Gastrocnemius medialis (tissue), 4 donors: Measurements from ENCODE around the gene ARHGEF37. TPM values are rescaled to one million over a fixed set of nuclear protein-coding genes. Genes with fewer than 3 reads are reported as not detected.
A peak's percentile ranks its signal among the peaks of the same experiment; 100 is the strongest.

ENCODE experiments used
- ATAC-seq, 2 donors: fragments of 150-250 bp; one replicate each; pipeline ENCODE4 v1.9.1; 2016
- DNase-seq, 2 donors: peaks; one replicate each; pipeline ENCODE4 v3.0.0-alpha.2; 2019
- H3K27ac ChIP-seq, 4 donors: fragments of 200-600 bp; sonication (generic); 1 replicate in 1 of 4; 2 replicates in 3 of 4; pipeline ENCODE4 v1.5.1; 2016 to 2018; ENCODE audit warnings: mild to moderate bottlenecking in 2 of 4, moderate library complexity in 1 of 4
- H3K27me3 ChIP-seq, 3 donors: fragments of 200-600 bp; sonication (generic) in 2 of 3; 1 replicate in 1 of 3; 2 replicates in 2 of 3; pipeline versions ENCODE4 v1.5.1 to v1.6.0; 2016 to 2019; ENCODE audit warnings: mild to moderate bottlenecking in 1 of 3, moderate library complexity in 1 of 3
- H3K36me3 ChIP-seq, 2 donors: fragments of 200-600 bp; sonication (generic) in 1 of 2; one replicate each; pipeline ENCODE4 v1.5.1; 2017 to 2018
- H3K4me1 ChIP-seq, 2 donors: fragments of 200-600 bp; sonication (generic) in 1 of 2; one replicate each; pipeline ENCODE4 v1.5.1; 2016 to 2017; ENCODE audit warnings: mild to moderate bottlenecking in 2 of 2
- H3K4me3 ChIP-seq, 4 donors: fragments of 200-600 bp; sonication (generic) in 3 of 4; 1 replicate in 1 of 4; 2 replicates in 3 of 4; pipeline ENCODE4 v1.5.1; 2016 to 2019; ENCODE audit warnings: mild to moderate bottlenecking in 2 of 4
- H3K9me3 ChIP-seq, 3 donors: fragments of 200-600 bp; sonication (generic) in 2 of 3; 1 replicate in 1 of 3; 2 replicates in 2 of 3; pipeline ENCODE4 v1.5.1; 2016 to 2019
- POLR2A ChIP-seq, 2 donors: fragments of 450-650 bp; IDR thresholded peaks; one replicate each; pipeline ENCODE4 v1.6.1; 2017; ENCODE audit warnings: antibody characterized with exemption in 2 of 2, mild to moderate bottlenecking in 2 of 2, moderate library complexity in 2 of 2
- in situ Hi-C, 4 donors: fragments of 200-750 bp; cut with MboI; loops; one replicate each; pipeline versions ENCODE4 v1.15.0 to v1.8.0; 2017; ENCODE audit warnings: low sequenced_read_pairs in 4 of 4
- intact Hi-C: fragments of 100-400 bp; cut with DNase I; formaldehyde crosslinking; loops from one replicate; pipeline ENCODE4 v1.15.1; 2023; ENCODE audit warnings: low total_unique reads
- total RNA-seq, 4 donors: library from RNA; depleted of rRNA; stranded (reverse); fragments of >200 nt; gene quantifications; one replicate each; pipeline versions ENCODE4 v1.1.0 to v1.2.3, GENCODE V29; 2016
- TF ChIP-seq, protein P1 (sequence below), 5 experiments: fragments of 450-650 bp in 3 of 5; fragments of 200-600 bp in 2 of 5; sonication (generic) in 2 of 5; IDR thresholded peaks in 4 of 5; conservative IDR thresholded peaks in 1 of 5; 1 replicate in 4 of 5; 2 replicates in 1 of 5; pipeline ENCODE4 v1.5.1; 2016 to 2019; ENCODE audit warnings: antibody characterized with exemption in 5 of 5, mild to moderate bottlenecking in 3 of 5, moderate library complexity in 3 of 5

Gene ARHGEF37
- total RNA-seq, 4 donors from 2014 or later: 9.5 to 28.6 (median 21.0) TPM

DNA sequence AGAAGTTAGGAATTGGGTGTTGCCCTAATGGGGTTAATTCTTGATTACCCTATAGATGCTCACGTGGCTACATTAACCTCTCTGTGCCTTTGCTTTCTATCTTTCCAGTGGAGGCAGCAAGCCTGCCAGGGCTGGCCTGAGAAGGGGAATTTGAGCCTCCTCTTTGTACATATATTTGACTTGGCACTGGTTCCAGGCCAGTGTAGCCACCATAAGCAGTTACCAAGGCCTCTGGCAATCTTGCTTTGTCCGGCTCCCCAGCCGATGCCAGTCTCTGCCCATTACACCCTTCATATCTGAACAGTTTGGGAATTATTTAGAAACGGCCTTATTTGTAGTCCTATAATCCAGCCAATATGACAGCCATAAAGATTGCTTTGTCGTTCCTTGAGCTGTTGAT lies 90.2 kb downstream of the ARHGEF37 start:
- peaks cover 10 to 16% of the 10 kb centered on the region in 2 donors for H3K4me1 ChIP-seq
- ATAC-seq: peak in 1 of 2 donors; percentile 42
- intact Hi-C loops: no loop called here
- no peak overlapping the region for H3K4me3 ChIP-seq
- H3K27me3 ChIP-seq: no peaks in the 10 kb centered on the region
- H3K9me3 ChIP-seq: no peaks in the 10 kb centered on the region
- H3K36me3 ChIP-seq: no peaks in the 10 kb centered on the region
- TF ChIP-seq, protein P1, sequence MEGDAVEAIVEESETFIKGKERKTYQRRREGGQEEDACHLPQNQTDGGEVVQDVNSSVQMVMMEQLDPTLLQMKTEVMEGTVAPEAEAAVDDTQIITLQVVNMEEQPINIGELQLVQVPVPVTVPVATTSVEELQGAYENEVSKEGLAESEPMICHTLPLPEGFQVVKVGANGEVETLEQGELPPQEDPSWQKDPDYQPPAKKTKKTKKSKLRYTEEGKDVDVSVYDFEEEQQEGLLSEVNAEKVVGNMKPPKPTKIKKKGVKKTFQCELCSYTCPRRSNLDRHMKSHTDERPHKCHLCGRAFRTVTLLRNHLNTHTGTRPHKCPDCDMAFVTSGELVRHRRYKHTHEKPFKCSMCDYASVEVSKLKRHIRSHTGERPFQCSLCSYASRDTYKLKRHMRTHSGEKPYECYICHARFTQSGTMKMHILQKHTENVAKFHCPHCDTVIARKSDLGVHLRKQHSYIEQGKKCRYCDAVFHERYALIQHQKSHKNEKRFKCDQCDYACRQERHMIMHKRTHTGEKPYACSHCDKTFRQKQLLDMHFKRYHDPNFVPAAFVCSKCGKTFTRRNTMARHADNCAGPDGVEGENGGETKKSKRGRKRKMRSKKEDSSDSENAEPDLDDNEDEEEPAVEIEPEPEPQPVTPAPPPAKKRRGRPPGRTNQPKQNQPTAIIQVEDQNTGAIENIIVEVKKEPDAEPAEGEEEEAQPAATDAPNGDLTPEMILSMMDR (IDR thresholded peaks at IDR 0.05 in 4 of 5, conservative IDR thresholded peaks at IDR 0.05 in 1 of 5): no peak
- TF ChIP-seq POLR2A (IDR thresholded peaks at IDR 0.05): no peak
- in situ Hi-C loops: no loop called here
- no peak overlapping the region for H3K27ac ChIP-seq
- no peak for DNase-seq

DNA sequence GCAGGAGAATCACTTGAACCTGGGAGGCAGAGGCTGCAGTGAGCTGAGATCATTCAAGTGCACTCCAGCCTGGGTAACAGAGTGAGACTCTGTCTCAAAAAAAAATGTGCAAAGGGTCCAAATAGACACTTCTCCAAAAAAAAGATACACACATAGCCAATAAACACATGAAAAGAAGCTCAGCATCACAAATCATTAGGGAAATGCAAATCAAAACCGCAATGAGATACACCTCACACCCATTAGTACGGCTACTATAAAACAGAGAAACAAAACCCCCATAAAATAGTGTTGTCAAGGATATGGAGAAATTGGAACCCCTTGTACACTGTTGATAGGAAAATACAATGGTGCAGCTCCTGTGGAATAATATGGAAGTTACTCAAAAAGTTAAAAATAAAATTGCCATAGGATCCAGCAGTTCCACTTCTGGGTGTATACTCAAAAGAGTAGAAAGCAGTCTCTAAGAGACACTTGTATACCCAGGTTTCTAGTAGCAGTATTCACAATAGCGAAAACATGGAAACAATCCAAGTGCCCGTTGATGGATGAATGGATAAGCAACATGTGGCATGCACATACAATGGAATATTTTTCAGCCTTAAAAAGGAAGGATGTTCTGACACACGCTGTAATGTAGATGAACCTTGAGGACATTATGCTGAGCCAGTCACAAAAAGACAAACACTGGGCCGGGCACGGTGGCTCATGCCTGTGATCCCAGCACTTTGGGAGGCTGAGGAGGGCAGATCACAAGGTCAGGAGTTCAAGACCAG lies 91.6 kb downstream of the ARHGEF37 start:
- no peaks in the 10 kb centered on the region for H3K36me3 ChIP-seq
- no peak overlapping the region for H3K4me3 ChIP-seq
- H3K4me1 ChIP-seq: peaks cover 0 to 9% of the 10 kb centered on the region in 2 donors
- no peaks in the 10 kb centered on the region for H3K27me3 ChIP-seq
- DNase-seq (no peak), ATAC-seq (no peak)
- H3K9me3 ChIP-seq: no peaks in the 10 kb centered on the region
- TF ChIP-seq, protein P1 (IDR thresholded peaks at IDR 0.05 in 4 of 5, conservative IDR thresholded peaks at IDR 0.05 in 1 of 5): no peak
- TF ChIP-seq POLR2A (IDR thresholded peaks at IDR 0.05): no peak
- in situ Hi-C loops: no loop called here
- no peak overlapping the region for H3K27ac ChIP-seq
- intact Hi-C loops: no loop called here

DNA sequence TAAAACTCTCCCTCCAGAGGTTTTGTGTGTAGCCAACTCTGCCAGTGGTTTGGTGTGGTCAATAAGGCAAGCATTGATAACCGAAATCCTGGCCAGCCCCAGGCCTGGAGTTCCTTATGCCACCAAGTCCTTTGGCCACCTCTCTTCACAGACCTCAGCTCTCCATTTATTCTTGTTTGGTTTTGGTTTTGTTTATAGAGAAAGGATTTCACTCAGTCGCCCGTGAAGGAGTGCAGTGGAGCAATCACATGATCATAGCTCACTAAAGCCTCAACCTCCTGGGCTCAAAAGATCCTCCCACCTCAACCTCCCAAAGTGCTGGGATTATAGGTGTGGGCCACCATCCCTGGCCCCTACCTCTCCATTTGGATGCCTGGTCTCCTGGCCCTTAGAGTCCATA lies 93.4 kb downstream of the ARHGEF37 start:
- in situ Hi-C loops: no loop called here

DNA sequence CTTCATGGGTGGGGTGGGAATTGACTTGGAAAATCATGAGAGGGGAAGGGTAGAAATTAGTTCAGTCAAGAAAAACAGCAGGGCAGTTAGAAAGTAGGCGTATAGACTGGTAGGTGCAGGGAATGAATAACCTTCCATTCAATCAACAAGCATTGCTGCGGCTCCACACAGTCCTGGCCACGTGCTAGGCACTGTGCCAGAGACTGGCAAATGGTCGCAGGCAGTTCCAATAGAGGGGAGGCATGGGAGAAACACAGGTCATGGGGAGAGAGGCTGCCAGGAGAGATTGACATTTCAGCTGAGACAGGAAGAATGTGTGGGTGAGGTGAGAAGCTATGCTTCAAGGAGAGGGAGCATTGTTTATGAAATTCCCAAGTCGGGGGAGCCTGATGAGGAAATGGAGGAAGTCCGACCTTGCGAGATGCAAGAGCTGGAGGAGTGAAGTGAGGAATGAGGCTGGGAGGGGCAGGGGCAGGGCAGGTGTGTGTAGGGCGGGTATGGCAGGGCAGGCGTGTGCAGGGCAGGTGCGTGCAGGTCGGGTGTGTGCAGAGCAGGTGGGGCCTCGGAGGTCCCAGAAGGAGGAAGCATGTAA lies 94.4 kb downstream of the ARHGEF37 start:
- Histone ChIP-seq H3K4me3 (no peak overlapping the region), H3K27me3 (no peaks in the 10 kb centered on the region), H3K27ac (no peak overlapping the region), H3K9me3 (no peaks in the 10 kb centered on the region), H3K4me1 (peaks cover 9 to 21% of the 10 kb centered on the region in 2 donors), H3K36me3 (no peaks in the 10 kb centered on the region)
- no peak for ATAC-seq
- intact Hi-C loops: loop anchor here (5.0 kb wide), 1 partner anchor 37 kb away; no protein-coding TSS in a partner anchor
- in situ Hi-C loops: no loop called here
- DNase-seq: no peak
- no peak for TF ChIP-seq POLR2A (IDR thresholded peaks at IDR 0.05)
- TF ChIP-seq, protein P1 (IDR thresholded peaks at IDR 0.05 in 4 of 5, conservative IDR thresholded peaks at IDR 0.05 in 1 of 5): no peak

More for the DNA sequence above, 93.4 kb downstream of the ARHGEF37 start:
- intact Hi-C loops: loop anchor here (5.0 kb wide), 1 partner anchor 38 kb away; no protein-coding TSS in a partner anchor
- H3K4me1 ChIP-seq: peaks cover 0 to 11% of the 10 kb centered on the region in 2 donors
- H3K36me3 ChIP-seq: no peaks in the 10 kb centered on the region
- no peaks in the 10 kb centered on the region for H3K9me3 ChIP-seq
- no peak for TF ChIP-seq POLR2A (IDR thresholded peaks at IDR 0.05)
- TF ChIP-seq, protein P1 (IDR thresholded peaks at IDR 0.05 in 4 of 5, conservative IDR thresholded peaks at IDR 0.05 in 1 of 5): no peak
- DNase-seq (no peak), ATAC-seq (no peak)
- H3K4me3 ChIP-seq: no peak overlapping the region
- H3K27ac ChIP-seq: no peak overlapping the region
- H3K27me3 ChIP-seq: no peaks in the 10 kb centered on the region
